ENCODE results near the gene CDKL1.
"Not testable (repeated sequence)": the region's sequence is repeated elsewhere in the genome, so short reads cannot be mapped to it uniquely, and the experiment has no call there.

The CDKL1 gene

DNA sequence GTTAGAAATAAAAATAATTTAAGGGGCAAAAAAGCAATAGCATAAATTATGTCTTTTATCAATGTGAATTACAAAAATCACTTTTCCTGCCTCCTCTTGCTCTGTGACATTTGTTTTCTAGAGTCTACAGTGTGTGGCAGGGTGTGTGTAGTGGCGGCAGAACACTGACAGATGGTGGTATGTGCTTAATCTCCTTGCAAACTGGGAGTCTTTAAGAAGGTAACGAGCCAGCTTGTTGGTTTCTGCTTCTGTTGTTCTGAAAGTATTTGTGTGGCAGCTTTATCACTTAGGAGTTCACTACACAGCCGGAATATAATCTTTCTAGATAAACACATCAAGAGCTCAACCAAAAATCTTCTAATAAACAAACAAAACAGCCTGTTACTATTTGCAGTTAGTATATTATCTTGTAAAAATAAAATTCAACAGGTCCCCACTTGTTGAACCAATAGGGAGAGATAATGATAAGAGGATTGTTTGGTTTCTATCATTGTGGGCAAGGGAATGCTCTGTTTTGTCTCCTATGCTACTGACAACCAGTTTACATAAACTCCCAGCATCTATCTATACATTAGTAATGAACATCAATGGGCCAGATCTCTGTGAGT lies 13.0 kb downstream of the CDKL1 start:
- no peak for DNase-seq

DNA sequence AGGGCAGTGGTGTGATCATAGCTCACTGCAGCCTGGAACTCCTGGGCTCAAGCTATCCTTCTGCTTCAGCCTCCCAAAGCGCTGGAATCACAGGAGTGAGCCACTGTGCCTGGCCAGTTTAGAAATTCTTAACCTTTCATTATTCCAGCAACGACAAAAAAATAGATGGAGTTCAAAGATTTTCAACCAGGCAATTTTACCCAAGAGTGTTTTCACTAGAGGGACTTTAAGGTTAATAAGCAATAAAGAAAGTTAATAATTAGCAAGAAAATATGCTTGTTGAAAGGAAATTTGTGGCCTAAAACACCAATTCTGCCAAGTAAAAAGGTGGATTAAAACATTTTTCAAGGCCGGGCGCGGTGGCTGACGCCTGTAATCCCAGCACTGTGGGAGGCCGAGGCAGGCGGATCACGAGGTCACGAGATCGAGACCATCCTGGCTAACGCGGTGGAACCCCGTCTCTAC lies 14.8 kb downstream of the CDKL1 start:
- DNase-seq, result no peak

DNA sequence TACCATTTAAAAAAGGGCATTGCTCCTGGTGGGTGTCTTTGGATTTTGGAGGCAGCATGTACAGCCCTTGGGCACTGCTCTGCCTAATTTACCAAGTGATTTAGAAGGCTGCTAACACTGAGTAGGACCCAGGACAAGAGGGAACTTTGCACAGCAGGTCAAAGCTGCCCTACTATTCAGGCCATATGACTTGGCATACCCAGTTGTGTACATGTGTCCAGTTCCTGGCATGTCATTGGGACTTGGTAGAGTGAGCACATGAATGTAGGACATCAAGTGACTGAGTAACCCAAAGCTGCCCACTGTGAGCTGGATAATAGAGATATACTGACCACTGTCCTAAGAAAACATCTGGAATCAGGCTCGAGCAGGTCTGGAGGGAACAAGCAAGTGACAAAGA lies 15.7 kb downstream of the CDKL1 start:
- DNase-seq, result no peak

DNA sequence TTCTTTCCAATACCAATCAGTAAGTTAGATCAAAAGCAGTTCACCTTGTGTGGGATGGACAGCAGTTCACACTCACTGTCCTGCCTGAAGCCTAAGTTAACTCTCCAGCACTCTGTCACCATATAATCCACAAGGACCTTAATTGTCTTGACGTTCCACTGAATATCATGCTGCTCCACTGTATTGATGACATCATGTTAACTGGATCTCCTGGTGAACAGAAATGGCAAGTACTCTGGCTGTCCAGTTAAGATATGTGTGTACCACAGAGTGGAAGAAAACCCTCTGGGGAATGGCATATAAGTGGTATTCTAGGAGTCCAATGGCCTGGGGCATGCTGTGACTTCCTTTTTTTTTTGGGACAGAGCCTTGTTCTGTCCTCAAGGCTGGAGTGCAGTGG lies 16.2 kb downstream of the CDKL1 start:
- DNase-seq, result no peak

DNA sequence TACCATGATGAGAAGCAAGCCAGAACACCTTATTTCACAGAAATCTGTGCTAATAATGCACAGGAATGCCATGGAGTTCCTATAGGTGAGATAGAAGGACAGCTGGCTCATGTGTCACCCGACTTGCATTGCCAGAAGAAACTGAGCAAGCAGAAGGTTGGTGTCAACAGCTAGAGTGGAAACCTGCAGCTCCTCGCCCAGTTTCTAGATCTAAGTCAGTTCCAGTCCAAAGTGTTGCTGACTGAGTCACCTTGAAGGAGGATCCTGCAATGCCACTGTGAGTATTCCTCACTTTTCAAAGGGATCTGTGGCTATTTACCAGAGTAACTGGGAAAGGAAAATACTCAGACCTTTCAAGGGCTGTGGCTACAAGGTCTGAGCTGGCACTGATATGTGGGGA lies 17.1 kb downstream of the CDKL1 start:
- no peak for DNase-seq

DNA sequence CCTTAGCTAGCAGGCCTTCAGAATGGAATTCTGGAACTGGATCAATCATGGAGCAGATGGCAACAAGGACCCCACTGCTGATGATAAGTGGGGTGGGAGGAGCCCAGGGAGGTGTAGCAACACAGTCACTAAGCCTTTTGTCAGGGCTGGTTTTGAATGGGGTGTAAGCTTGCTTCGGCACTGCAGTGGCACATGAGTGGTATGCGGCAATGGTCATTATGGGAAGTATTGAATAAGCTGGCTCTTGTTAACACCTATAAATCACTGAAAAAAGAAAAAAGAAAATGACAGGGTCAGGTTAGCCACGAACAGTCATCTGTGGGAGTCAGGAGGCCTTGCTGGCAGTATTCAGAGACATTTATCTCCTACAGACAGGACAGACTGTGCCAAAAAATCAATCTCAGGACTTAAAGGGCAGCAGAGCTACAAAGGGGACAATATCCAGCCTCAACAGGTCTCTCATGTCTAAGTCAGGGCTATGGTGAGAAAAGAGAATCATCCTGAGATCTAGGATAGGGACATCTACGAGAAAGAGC lies 19.1 kb downstream of the CDKL1 start:
- no peak for DNase-seq

DNA sequence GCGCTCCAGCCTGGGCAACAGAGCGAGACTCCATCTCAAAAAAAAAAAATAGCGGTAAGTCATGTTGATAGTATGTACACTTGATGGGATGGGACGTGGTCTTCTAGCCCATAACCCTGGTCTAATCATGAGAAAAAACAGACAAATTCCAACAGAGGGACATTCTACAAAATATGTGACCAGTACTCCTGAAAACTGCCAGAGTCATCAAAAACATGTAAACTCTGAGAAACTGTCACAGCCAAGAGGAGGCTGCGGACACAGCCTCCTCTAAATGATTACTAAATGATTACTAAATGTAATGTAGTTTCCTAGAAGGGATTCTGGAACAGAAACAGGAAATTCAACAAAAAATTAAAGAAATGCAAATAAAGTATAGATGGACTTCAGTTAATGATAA lies 20.9 kb downstream of the CDKL1 start:
- no peak for DNase-seq

DNA sequence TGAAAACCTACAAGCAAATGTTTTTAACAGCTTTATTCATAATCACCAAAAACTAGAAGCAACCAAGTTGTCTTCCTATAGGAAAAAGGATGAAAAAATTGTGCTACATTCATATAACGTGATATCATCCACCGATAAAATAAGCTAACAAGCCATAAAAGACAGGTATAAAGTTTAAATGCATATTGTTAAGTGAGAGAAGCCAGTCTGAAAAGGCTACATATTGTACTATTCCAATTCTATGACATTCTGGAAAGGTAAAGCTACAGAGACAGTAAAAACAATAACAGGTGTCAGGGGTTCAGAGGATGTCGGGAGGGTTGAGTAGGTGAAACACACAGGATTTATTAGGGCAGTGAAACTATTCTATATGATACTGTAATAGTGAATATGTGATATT lies 22.7 kb downstream of the CDKL1 start:
- no peak for DNase-seq

DNA sequence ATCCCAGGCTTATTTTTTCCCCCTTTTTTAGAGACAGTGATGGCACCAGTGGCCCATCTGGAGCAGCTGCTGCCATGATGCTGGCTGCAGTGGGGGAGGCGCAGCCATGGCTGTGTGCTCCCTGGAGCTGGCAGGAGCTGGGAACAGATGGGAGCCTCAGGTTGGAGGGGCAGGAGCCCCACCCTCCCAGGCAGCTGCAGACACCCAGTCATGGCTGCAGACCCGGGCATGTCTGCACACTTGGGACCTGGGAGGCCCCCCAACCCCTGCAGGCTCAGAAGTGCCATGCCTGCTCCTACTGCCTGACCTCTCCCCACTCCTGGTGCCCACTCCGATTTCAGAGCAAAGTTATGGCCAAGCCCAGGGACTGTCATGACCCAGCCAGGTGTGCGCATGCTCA lies 25.1 kb downstream of the CDKL1 start:
- DNase-seq, result no peak

DNA sequence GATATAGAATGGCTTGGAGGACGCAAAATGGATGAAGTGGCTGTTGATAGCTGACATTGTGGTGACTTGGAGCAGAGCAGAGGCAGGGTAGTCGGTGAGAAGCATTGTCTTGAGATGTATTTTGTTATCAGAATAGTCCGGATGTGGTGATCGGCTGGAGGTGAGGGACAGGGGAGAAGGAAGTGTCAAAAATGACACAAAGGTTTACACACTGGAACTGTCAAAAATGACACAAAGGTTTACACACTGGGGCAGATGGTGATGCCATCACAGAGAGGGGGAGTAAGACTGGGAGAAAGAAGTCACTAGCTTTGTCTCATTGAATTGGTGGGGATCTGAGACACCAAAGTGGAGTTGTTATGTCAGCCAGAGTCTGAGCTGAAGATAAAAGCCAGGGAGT lies 30.1 kb downstream of the CDKL1 start:
- no peak for DNase-seq

DNA sequence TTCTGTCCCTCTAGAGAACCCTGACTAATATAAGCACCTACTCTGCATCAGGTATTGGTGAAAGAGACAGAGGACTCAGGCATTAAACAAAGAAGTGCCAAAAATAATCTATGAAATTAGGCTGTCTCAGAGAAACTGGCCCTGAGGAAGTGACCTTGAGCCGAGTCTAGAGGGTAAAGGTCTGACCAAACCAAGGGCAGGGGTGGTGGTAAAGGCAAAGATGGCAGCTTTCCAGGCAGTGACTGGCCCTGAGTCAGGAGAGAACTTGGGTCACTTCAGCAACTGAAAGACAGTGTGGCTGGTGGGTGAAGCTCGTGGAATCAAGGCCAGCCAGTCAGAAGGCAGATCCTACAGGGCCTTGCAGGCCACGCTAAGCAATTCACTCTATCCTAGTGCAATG lies 30.6 kb downstream of the CDKL1 start:
- no peak for DNase-seq

DNA sequence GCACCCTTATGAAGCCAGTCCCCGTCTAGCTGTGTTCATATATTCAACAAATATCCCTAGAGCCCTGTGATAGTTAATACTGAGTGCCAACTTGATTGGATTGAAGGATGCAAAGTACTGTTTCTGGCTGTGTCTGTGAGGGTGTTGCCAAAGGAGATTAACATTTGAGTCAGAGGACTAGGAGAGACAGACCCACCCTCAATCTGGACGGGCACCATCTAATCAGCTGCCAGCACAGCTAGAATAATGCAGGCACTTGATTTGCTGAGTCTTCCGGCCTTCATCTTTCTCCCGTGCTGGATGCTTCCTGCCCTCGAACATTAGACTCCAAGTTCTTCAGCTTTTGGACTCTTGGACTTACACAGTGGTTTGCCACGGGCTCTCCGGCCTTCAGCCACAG lies 31.1 kb downstream of the CDKL1 start:
- DNase-seq, result peak; percentile 71

DNA sequence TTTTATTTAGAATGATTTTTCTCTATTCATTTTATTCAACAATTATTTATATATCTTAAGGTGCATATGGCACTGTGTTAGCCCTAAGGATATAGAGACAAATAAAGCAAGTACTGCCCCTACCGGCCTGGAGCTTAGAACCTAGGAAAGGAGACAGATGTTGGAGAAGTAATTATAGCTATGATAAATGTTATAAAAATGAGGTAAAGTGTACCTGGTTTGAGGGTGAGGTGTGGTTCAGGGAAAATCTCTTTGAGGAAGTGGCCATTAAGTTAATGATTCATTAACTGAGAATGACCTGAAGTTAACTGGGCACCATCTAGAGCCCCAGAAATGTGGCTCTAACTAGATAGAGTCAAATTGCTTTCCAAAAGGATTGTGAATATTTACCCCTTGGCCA lies 31.9 kb downstream of the CDKL1 start:
- DNase-seq, result no peak

DNA sequence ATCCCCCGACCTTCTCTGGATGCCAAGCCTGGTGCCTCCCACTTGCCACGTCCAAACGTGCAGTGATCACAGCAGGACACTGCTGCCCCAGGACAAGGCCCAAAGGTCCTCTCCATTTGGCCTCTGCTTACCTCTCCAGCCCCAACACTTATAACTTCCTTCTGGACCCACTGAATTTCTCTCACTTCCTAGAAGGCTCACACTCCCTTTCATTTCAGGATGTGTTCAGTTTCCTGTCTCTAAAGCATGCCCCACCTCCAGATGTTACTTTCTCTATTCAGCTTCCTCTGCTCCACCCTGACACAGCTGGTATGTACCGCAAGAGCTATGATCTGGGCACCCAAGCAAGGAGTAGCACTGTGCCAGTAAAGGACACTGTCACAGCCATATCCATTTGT lies 33.0 kb downstream of the CDKL1 start:
- DNase-seq, result peak; percentile 90

DNA sequence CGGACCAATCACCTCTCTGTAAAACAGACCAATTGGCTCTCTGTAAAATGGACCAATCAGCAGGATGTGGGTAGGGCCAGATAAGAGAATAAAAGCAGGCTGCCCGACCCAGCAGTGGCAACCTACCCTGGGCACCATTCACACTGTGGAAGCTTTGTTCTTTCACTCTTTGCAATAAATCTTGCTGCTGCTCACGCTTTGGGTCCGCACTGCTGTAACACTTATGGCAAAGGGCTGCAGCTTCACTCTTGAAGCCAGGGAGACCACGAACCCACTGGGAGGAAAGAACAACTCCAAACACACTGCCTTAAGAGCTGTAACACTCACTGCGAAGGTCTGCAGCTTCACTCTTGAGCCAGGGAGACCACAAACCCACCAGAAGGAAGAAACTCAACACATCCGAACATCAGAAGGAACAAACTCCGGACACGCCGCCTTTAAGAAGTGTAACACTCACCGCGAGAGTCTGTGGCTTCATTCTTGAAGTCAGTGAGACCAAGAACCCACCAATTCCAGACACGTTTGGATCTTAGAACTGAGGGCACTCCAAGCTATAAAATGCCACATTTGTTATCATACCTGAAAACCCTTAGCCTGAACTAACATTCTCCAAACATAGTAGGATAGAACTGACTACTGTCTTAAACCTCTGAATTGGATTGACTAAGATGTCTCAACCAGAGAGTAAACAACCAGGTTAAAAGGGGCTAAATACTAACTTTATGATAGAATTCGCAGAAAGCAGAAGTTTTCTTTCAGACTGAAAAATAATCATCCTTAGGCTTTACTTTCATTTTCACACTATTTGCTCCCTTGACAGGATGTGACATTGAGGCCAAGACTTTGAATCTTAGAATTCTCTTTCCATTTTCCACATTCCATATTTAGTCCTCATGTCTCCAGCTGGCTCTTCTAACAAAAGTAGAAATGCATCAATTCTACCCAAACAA lies 33.6 kb downstream of the CDKL1 start:
- peak; percentile 36 for DNase-seq

DNA sequence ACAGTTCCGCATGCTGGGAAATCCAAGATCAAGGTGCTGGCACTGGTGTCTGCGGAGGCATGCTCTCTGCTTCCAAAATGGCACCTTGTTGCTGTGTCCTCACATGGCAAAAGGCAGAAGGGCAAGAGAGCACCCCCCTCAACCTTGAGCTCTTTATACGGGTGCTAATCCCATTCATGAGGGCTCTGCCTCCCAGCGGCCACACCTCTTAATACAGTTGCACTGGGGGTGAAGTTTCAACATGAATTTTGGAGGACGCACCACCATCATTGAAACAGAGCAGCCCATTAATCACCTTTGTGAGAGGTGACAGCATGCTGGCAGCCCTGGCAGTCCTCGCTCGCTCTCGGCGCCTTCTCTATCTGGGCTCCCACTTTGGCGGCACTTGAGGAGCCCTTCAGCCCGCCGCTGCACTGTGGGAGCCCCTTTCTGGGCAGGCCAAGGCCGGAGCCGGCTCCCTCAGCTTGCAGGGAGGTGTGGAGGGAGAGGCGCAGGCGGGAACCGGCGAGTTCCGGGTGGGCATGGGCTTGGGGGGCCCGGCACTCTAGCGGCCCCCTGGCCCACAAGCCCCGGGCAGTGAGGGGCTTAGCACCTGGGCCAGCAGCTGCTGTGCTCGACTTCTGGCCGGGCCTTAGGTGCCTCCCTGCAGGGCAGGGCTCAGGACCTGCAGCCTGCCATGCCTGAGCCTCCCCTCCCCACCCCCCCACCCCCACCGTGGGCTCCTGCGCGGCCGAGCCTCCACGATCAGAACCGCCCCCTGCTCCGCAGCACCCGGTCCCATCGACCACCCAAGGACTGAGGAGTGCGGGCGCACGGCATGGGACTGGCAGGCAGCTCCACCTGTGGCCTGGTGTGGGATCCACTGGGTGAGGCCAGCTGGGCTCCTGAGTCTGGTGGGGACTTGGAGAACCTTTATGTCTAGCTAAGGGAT lies 34.9 kb downstream of the CDKL1 start:
- DNase-seq, result not testable (repeated sequence)

DNA sequence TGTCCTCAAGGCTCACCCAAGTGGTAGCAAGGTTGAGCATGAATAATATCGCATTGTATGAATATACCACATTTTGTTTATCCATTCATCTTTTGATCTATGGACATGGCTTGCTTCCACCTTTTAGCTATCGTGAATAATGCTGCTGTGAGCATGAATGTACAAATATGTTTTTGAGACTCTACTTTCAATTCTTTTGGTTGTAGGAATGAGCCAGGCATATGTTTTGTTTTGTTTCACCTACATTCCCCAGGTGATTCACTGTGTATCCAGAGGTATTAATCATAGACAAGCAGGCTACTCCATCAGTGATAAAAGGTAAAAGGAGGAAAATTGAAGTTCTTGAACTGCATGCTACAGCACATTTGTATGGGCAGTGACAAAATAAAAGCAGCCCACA lies 35.8 kb downstream of the CDKL1 start:
- DNase-seq, result no peak

DNA sequence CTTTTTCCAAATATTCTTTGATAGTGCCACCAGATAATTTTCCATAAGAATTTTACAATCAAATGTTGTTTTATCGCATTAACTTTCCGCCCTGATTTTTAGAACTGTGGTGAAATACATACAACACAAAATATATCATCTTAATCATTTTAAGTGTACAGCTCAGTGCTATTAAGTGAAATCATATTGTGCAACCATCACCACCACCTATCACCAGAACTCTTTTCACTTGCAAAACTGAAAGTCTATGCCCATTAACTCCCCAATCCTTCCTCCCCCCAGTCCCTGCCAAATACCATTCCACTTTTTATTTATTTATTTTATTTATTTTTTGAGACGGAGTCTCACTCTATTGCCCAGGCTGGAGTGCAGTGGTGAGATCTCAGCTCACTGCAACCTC lies 36.6 kb downstream of the CDKL1 start:
- no peak for DNase-seq

DNA sequence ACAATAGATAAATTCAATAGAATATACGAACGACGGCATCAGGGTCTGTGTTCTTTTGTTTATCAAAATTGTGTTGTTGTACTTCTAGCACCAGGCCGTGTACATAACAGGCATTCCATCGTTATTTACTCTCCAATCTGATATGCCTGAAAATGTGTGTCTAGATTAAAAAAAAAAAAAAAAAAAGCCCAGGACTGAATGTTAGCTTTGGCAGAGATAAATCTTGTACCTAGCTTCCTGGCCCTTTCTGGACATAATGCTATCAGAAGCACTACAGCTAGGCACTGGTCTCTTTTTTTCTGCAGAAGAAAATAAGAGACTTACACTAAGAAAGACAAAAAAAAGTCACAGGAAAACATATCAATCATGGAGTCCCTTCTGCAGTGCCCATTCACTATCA lies 37.0 kb downstream of the CDKL1 start:
- no peak for DNase-seq

DNA sequence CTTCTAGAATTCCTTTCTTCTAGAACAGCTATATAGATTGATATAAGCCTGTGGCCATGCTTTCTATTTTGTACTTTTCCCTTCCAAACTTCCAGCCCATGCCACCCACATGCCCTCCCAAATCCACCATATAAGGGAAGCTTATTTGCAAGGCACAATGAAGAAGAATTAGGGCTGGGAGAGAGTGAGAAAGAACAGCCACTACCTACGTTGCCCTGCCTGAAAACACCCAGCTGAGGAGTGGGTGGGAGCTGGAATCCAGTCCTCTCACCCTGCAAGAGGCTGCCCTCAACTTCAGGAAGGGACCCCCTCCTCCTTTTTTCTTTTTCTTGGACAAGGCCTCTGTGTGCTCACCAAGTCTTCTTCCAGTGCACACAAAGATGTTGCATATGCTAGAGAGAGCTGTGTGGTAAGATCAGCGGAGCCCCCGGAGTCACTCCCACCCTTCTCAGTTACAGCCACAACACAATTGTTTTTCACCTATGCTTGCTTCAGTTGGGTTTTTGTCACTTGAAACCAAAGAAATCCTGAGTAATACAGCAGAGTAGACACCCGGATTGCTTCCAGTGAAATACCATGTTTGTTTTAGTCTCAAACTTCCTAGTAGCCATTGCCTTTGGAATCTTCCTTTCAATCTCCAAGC lies 38.8 kb downstream of the CDKL1 start:
- DNase-seq, result no peak

DNA sequence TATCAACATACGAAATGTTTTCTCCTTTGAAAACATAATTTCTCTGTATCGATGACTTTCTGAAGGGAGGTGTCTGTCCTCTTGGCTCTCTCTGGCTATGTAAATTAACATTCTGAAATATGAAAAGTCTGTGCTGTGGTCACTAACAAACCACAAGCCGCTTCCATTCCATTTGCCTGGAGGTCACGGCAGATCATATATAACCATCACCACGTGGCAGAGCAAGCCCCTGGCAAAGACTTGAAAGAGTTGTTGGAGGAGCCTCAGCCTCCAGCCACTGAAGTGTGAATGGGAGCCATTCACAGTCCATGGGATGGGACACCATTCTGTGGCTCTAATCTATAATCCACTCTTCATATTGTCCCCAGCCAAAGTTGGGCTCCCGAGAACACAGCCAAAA lies 39.6 kb downstream of the CDKL1 start:
- DNase-seq, result no peak

DNA sequence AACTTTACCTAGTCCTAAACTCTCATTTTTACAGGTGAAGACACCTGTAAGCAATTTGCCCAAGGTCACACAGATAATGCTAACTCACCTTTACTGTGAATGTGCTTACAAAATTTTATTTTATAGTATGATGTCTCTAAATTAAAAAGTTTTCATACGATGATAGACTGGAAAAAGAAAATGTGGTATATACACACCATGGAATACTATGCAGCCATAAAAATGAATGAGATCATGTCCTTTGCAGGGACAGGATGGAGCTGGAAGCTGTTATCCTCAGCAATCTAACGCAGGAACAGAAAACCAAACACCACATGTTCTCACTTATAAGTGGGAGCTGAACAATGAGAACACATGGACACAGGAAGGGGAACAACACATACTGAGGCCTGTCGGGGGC lies 40.4 kb downstream of the CDKL1 start:
- DNase-seq, result not testable (repeated sequence)

DNA sequence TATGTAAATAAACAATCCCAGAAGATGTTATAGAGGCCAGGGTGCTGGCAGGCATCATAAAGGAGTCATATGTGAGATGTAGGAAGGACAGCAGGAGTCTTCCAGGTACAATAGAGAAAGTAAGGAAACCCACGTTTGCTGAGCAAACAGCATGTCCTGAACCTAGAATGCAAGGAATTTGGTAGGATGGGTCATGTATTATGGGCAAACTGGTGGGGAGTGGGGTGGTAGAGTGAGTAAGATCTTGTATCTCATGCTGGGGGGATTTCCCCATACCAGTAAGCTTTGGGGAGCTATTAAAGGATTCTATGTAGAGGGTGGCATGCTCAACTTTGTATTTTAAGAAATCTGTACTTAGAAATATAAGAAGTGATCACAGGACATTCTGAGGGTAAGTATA lies 41.0 kb downstream of the CDKL1 start:
- DNase-seq, result no peak

Data from hematopoietic multipotent progenitor cell treated with erythropoietin and hydrocortisone succinate and interleukin-3 and kit ligand, for 6 days (in vitro differentiated cells).